ENCODE measurements around the gene SGCA. TPM values are rescaled to one million over a fixed set of nuclear protein-coding genes. Genes with fewer than 3 reads are reported as not detected.
A peak's percentile ranks its signal among the peaks of the same experiment; 100 is the strongest.

The SGCA gene
- total and polyA plus RNA-seq, 2 of the 13 experiments (the other 11 are each of a cell fraction or from before 2014, with no cell fraction given), result not detected

DNA sequence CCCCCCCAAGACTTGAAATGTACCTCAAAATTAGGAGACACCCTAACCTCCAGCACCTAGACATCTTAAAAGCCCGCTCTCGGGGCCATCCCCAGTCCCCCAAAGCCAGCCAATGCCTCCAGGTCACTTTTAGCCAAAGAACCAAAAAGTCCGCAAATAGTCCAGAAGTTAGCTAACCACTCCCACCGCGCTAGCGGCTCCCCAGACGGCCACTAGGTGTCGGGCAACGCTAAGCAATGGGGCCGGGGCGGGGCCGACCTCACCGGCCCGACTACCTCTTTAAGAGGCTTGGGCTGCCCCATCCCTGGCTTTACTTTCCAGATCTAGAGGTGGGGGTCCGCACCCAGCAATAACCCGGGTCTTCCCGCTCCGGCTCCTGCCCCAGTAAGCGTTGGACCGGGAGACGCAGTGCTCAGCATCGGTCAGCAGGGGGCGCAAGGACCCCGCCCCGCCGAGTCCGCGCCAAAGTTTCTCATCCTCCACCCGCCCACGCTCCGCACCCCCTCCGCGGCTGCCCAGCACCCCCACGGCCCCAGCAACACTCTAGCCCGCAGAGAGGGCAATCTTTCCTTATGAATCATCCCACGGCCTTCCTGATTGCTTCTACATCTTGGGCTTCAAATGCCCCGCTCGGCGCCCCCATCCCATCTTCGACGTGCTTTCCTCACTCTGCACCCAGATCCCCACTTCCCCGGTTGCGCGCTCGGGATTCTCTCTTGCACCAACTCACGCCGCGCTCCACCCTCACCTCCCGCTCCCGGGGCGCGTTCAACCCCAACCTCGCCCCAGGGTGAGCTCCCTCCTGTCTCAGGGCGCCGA is 34.9 kb downstream of the SGCA start (continued):
- peak; percentile 61; the same call in 1 of the 2 replicates for TF ChIP-seq PATZ1 (CRISPR knock-in tag; IDR thresholded peaks at IDR 0.05)
- peak; percentile 20; the same call in 1 of the 2 replicates for TF ChIP-seq HOXD1 (CRISPR knock-in tag; IDR thresholded peaks at IDR 0.05)
- TF ChIP-seq SKI (IDR thresholded peaks at IDR 0.05; ENCODE audit: partially characterized antibody), result peak; percentile 57
- TF ChIP-seq, protein P1, sequence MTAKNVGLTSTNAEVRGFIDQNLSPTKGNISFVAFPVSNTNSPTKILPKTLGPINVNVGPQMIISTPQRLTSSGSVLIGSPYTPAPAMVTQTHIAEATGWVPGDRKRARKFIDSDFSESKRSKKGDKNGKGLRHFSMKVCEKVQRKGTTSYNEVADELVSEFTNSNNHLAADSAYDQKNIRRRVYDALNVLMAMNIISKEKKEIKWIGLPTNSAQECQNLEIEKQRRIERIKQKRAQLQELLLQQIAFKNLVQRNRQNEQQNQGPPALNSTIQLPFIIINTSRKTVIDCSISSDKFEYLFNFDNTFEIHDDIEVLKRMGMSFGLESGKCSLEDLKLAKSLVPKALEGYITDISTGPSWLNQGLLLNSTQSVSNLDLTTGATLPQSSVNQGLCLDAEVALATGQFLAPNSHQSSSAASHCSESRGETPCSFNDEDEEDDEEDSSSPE (CRISPR knock-in tag; IDR thresholded peaks at IDR 0.05), result peak; percentile 46
- no peak for TF ChIP-seq PRMT3 (CRISPR knock-in tag; IDR thresholded peaks at IDR 0.05; ENCODE audit: borderline replicate concordance, low read depth)
- TF ChIP-seq NFYB (CRISPR knock-in tag; IDR thresholded peaks at IDR 0.05), result no peak
- no peak for TF ChIP-seq GZF1 (CRISPR knock-in tag; IDR thresholded peaks at IDR 0.05)
- no peak for TF ChIP-seq ZNF839 (CRISPR knock-in tag; IDR thresholded peaks at IDR 0.05; ENCODE audit: borderline replicate concordance)
- TF ChIP-seq ZNF615 (CRISPR knock-in tag; IDR thresholded peaks at IDR 0.05; ENCODE audit: borderline replicate concordance), result no peak
- no peak for TF ChIP-seq ZNF570 (CRISPR knock-in tag; IDR thresholded peaks at IDR 0.05; ENCODE audit: borderline replicate concordance)
- TF ChIP-seq ZSCAN30 (CRISPR knock-in tag; IDR thresholded peaks at IDR 0.05), result no peak
- no peak for TF ChIP-seq PLRG1 (conservative IDR thresholded peaks at IDR 0.05)
- no peak for TF ChIP-seq RFX1 (IDR thresholded peaks at IDR 0.05)
- TF ChIP-seq TFDP1 (CRISPR knock-in tag; IDR thresholded peaks at IDR 0.05; ENCODE audit: borderline replicate concordance), result peak; percentile 53; the same call in 1 of the 2 replicates
- TF ChIP-seq NFE2L1 (CRISPR knock-in tag; IDR thresholded peaks at IDR 0.05; ENCODE audit: borderline replicate concordance), result no peak
- TF ChIP-seq SMC3 (IDR thresholded peaks at IDR 0.05; ENCODE audit: low read length), result peak; percentile 71; the same call in 1 of the 2 replicates
- TF ChIP-seq ZNF577 (CRISPR knock-in tag; IDR thresholded peaks at IDR 0.05; ENCODE audit: borderline replicate concordance, low read depth), result no peak
- peak; percentile 94; the same call in 1 of the 2 replicates for TF ChIP-seq CAMTA2 (CRISPR knock-in tag; IDR thresholded peaks at IDR 0.05; ENCODE audit: borderline replicate concordance)
- TF ChIP-seq, protein P2, sequence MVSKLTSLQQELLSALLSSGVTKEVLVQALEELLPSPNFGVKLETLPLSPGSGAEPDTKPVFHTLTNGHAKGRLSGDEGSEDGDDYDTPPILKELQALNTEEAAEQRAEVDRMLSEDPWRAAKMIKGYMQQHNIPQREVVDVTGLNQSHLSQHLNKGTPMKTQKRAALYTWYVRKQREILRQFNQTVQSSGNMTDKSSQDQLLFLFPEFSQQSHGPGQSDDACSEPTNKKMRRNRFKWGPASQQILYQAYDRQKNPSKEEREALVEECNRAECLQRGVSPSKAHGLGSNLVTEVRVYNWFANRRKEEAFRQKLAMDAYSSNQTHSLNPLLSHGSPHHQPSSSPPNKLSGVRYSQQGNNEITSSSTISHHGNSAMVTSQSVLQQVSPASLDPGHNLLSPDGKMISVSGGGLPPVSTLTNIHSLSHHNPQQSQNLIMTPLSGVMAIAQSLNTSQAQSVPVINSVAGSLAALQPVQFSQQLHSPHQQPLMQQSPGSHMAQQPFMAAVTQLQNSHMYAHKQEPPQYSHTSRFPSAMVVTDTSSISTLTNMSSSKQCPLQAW (CRISPR knock-in tag; IDR thresholded peaks at IDR 0.05), result peak; percentile 75
- no peak for TF ChIP-seq POLR2A (IDR thresholded peaks at IDR 0.05; ENCODE audit: insufficient read depth in 1 of 2, low read depth in 2 of 2, low read length in 2 of 2)
- TF ChIP-seq BORCS8-MEF2B (CRISPR knock-in tag; IDR thresholded peaks at IDR 0.05), result no peak
- TF ChIP-seq ETV6 (CRISPR knock-in tag; conservative IDR thresholded peaks at IDR 0.05), result peak; percentile 79; the same call in 1 of the 2 replicates
- TF ChIP-seq, protein P3, sequence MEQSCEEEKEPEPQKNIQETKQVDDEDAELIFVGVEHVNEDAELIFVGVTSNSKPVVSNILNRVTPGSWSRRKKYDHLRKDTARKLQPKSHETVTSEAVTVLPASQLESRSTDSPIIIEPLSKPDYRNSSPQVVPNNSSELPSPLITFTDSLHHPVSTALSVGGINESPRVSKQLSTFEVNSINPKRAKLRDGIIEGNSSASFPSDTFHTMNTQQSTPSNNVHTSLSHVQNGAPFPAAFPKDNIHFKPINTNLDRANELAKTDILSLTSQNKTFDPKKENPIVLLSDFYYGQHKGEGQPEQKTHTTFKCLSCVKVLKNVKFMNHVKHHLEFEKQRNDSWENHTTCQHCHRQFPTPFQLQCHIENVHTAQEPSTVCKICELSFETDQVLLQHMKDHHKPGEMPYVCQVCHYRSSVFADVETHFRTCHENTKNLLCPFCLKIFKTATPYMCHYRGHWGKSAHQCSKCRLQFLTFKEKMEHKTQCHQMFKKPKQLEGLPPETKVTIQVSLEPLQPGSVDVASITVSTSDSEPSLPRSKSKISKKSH (CRISPR knock-in tag; IDR thresholded peaks at IDR 0.05; ENCODE audit: borderline replicate concordance), result peak; percentile 82
